HG03025 (cell line): Measurements from ENCODE around the gene CACTIN.

Experiments used
- ATAC-seq: cut with Tn5 transposase; IDR thresholded peaks from one replicate; pipeline ENCODE4 v1.9.1; 2021; ENCODE audit warnings: mild to moderate bottlenecking, moderate library complexity; ENCODE audit not compliant: unreplicated experiment, low FRiP score

Gene CACTIN

GRCh38 chr19:3664879-3665642 is 38.5 kb upstream of the CACTIN start:
- ATAC-seq, result no peak

- no peak for ATAC-seq
Observed at GRCh38 chr19:3663838-3664237, 37.2 kb upstream of the CACTIN start.

- ATAC-seq, result no peak
Observed at GRCh38 chr19:3661284-3662238, 35.0 kb upstream of the CACTIN start.

- no peak for ATAC-seq
Observed at GRCh38 chr19:3660493-3661219, 34.1 kb upstream of the CACTIN start.

GRCh38 chr19:3659746-3660112 is 33.1 kb upstream of the CACTIN start:
- ATAC-seq, result no peak

- no peak for ATAC-seq
Observed at GRCh38 chr19:3658870-3659745, 32.5 kb upstream of the CACTIN start.

GRCh38 chr19:3658004-3658869 is 31.6 kb upstream of the CACTIN start:
- ATAC-seq, result no peak

GRCh38 chr19:3657395-3657769 is 30.8 kb upstream of the CACTIN start:
- ATAC-seq, result no peak

GRCh38 chr19:3656747-3657394 is 30.3 kb upstream of the CACTIN start:
- no peak for ATAC-seq

- no peak for ATAC-seq
Observed at GRCh38 chr19:3656073-3656746, 29.6 kb upstream of the CACTIN start.

GRCh38 chr19:3655402-3656072 is 28.9 kb upstream of the CACTIN start:
- ATAC-seq, result no peak

- ATAC-seq, result no peak
Observed at GRCh38 chr19:3653865-3654513, 27.4 kb upstream of the CACTIN start.

- no peak for ATAC-seq
Observed at GRCh38 chr19:3653081-3653795, 26.6 kb upstream of the CACTIN start.

- ATAC-seq, result no peak
Observed at GRCh38 chr19:3652422-3652821, 25.8 kb upstream of the CACTIN start.

GRCh38 chr19:3651684-3652083 is 25.1 kb upstream of the CACTIN start:
- no peak for ATAC-seq

- ATAC-seq, result no peak
Observed at GRCh38 chr19:3649888-3650287, 23.3 kb upstream of the CACTIN start.
